MCF 10A (cell line): ENCODE measurements around the gene LIMS2. TPM values are rescaled to one million over a fixed set of nuclear protein-coding genes. Genes with fewer than 3 reads are reported as not detected.

Experiments used
- BruUV-seq: library from RNA; stranded (reverse); fragments of 400-500 nt; replicated peaks from 2 replicates; lab custom pipeline; 2021; lab: Mats Ljungman, UMichigan
- CTCF ChIA-PET: fragments of 300-600 bp; sonication (Branson Sonifier 250); formaldehyde crosslinking; extraction: SDS; loops from one replicate; lab custom pipeline; 2021; ENCODE audit warnings: antibody characterized with exemption, inconsistent platforms; lab: Yijun Ruan, JAX
- POLR2A ChIA-PET: fragments of 300-600, 350-650 bp; sonication (Branson Sonifier 250); formaldehyde crosslinking; extraction: SDS; loops from one replicate; lab custom pipeline; 2020; ENCODE audit warnings: antibody characterized with exemption, inconsistent platforms; lab: Yijun Ruan, JAX
- DNase-seq: peaks from one replicate; pipeline ENCODE4 v3.0.0-alpha.2; 2018; ENCODE audit not compliant: unreplicated experiment
- H3K27ac Mint-ChIP-seq: one replicate; pipeline ENCODE4 v1.8.0; 2022; ENCODE audit warnings: mild to moderate bottlenecking, low read depth, mixed read lengths; ENCODE audit not compliant: unreplicated experiment
- H3K27me3 Mint-ChIP-seq: one replicate; pipeline ENCODE4 v1.8.0; 2022; ENCODE audit warnings: mixed read lengths; ENCODE audit not compliant: insufficient read depth, unreplicated experiment
- H3K36me3 Mint-ChIP-seq: one replicate; pipeline ENCODE4 v1.8.0; 2022; ENCODE audit warnings: mild to moderate bottlenecking, moderate library complexity, mixed read lengths; ENCODE audit not compliant: insufficient read depth, unreplicated experiment
- H3K4me1 Mint-ChIP-seq: one replicate; pipeline ENCODE4 v1.8.0; 2022; ENCODE audit warnings: mixed read lengths; ENCODE audit not compliant: insufficient read depth, unreplicated experiment
- H3K4me3 Mint-ChIP-seq: one replicate; pipeline ENCODE4 v1.8.0; 2022; ENCODE audit warnings: mild to moderate bottlenecking, moderate library complexity, mixed read lengths; ENCODE audit not compliant: unreplicated experiment
- H3K9me3 Mint-ChIP-seq: one replicate; pipeline ENCODE4 v1.8.0; 2022; ENCODE audit warnings: mixed read lengths; ENCODE audit not compliant: unreplicated experiment
- intact Hi-C: fragments of 100-400 bp; cut with micrococcal nuclease; formaldehyde crosslinking; loops from 2 replicates; pipeline ENCODE4 v1.14.1; 2022
- total RNA-seq: library from RNA; stranded (reverse); gene quantifications from 2 replicates; pipeline ENCODE4 v1.2.3, GENCODE V29; 2022
- TF ChIP-seq, protein P1 (sequence below): fragments of 200-600 bp; IDR thresholded peaks from one replicate; pipeline ENCODE4 v1.8.0; 2022; ENCODE audit warnings: antibody characterized with exemption, mild to moderate bottlenecking; ENCODE audit not compliant: unreplicated experiment

Gene LIMS2
- total RNA-seq, 1 experiment from 2014 or later: not detected

DNA sequence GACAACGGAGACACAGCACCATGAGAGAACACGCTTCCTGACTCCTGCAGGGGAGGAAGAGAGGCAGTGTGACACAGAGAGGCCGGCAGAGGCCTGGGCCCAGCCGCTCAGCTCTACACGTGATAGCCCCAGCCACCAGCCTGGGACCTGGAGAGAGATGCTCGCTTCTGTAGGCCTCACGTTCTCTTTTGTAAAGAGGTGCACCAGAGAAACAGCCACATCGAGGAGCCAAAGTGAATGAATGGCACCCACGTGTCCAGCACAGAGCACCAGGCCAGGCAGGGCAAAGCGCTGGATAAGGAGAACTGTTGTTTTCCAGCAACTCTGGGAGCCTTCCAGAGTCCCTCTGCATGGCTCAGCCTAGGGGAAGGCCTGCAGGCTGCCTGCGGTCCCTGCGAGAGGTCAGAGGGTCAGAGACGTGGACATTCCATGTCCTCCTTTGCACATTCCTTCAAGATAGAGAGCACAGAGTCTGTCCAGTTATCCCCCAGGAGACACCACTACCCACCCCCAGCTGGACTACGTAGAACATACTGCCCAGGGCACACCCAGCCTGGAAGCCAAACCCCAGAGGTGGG is 14.2 kb downstream of the LIMS2 start:
- intact Hi-C loops: no loop called here
- no peak overlapping the region for H3K27ac Mint-ChIP-seq
- BruUV-seq: no TSS peak
- no peaks in the 10 kb centered on the region for H3K9me3 Mint-ChIP-seq
- POLR2A ChIA-PET: no interaction called here
- H3K4me1 Mint-ChIP-seq: no peaks in the 10 kb centered on the region
- CTCF ChIA-PET: interaction anchor here (1.8 kb wide), 1 partner anchor 11 kb away, joined by 4 read pairs; no protein-coding TSS in a partner anchor
- H3K4me3 Mint-ChIP-seq: no peak overlapping the region
- DNase-seq: no peak
- no peaks in the 10 kb centered on the region for H3K36me3 Mint-ChIP-seq
- H3K27me3 Mint-ChIP-seq: peaks cover 15% of the 10 kb centered on the region
- TF ChIP-seq, protein P1, sequence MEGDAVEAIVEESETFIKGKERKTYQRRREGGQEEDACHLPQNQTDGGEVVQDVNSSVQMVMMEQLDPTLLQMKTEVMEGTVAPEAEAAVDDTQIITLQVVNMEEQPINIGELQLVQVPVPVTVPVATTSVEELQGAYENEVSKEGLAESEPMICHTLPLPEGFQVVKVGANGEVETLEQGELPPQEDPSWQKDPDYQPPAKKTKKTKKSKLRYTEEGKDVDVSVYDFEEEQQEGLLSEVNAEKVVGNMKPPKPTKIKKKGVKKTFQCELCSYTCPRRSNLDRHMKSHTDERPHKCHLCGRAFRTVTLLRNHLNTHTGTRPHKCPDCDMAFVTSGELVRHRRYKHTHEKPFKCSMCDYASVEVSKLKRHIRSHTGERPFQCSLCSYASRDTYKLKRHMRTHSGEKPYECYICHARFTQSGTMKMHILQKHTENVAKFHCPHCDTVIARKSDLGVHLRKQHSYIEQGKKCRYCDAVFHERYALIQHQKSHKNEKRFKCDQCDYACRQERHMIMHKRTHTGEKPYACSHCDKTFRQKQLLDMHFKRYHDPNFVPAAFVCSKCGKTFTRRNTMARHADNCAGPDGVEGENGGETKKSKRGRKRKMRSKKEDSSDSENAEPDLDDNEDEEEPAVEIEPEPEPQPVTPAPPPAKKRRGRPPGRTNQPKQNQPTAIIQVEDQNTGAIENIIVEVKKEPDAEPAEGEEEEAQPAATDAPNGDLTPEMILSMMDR: no peak

DNA sequence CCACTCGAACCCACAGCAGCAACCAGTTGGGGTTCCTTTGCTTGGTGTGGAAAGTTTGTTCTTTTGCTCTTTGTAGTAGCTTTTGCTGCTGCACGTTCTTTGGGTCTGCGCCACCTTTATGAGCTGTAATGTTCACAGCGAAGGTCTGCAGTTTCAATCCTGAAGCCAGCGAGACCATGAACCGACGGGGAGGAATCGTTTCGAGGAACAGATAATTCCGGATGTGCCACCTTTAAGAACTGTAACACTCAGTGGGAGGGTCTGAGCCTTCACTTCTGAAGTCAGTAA is 15.1 kb downstream of the LIMS2 start:
- Mint-ChIP-seq H3K27me3 (peaks cover 5% of the 10 kb centered on the region), H3K9me3 (no peaks in the 10 kb centered on the region), H3K4me1 (no peaks in the 10 kb centered on the region), H3K4me3 (no peak overlapping the region), H3K27ac (no peak overlapping the region), H3K36me3 (no peaks in the 10 kb centered on the region)
- DNase-seq: no peak
- ChIA-PET CTCF (no interaction called here), POLR2A (interaction anchor here (0.6 kb wide), 1 partner anchor 158 kb away, joined by 3 read pairs; no protein-coding TSS in a partner anchor)
- TF ChIP-seq, protein P1: no peak
- intact Hi-C loops: no loop called here
- BruUV-seq: no TSS peak

DNA sequence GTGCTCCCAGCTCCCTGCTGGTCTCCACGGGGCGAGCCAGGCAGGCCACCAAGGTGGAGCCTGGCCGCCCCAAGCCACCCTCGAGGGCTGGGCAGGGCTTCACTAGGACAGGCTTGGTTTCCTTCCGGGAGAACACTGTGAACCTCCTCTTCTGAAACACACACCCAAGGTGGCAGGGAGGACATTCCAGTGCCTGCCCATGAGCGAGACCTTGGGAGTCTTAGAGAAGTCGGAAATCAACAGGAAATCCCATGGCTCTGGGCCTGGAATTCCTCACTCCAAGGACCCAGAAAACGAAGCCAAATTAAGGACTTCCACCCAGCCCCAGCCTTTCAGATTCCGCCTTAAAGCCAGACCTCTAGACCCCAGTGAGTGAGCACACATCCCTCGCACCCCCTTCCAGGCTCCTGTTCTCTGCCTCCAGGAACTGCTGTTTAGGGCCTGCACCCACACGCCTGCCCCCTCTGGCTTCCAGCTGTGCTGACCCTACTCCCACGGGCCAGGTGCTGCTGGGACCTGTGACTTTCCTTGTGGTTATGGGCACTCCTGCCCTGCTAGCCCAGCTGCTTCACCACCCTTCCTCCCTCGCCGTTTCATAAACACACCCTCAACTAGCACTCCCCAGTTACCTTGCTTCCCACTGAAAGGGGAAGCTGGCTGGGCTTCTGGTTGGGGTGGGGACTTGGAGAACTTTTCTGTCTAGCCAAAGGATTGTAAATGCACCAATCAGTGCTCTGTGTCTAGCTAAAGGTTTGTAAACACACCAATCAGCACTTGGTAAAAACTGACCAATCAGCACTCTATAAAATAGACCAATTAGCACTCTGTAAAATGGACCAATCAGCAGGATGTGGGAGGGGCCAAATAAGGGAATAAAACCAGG is 15.7 kb downstream of the LIMS2 start:
- POLR2A ChIA-PET: interaction anchor here (0.6 kb wide), 1 partner anchor 158 kb away, joined by 3 read pairs; no protein-coding TSS in a partner anchor
- no peaks in the 10 kb centered on the region for H3K4me1 Mint-ChIP-seq
- H3K36me3 Mint-ChIP-seq: no peaks in the 10 kb centered on the region
- TF ChIP-seq, protein P1: no peak
- H3K27me3 Mint-ChIP-seq: no peaks in the 10 kb centered on the region
- H3K4me3 Mint-ChIP-seq: no peak overlapping the region
- intact Hi-C loops: no loop called here
- no peaks in the 10 kb centered on the region for H3K9me3 Mint-ChIP-seq
- DNase-seq: no peak
- CTCF ChIA-PET: no interaction called here
- no TSS peak for BruUV-seq
- H3K27ac Mint-ChIP-seq: no peak overlapping the region

DNA sequence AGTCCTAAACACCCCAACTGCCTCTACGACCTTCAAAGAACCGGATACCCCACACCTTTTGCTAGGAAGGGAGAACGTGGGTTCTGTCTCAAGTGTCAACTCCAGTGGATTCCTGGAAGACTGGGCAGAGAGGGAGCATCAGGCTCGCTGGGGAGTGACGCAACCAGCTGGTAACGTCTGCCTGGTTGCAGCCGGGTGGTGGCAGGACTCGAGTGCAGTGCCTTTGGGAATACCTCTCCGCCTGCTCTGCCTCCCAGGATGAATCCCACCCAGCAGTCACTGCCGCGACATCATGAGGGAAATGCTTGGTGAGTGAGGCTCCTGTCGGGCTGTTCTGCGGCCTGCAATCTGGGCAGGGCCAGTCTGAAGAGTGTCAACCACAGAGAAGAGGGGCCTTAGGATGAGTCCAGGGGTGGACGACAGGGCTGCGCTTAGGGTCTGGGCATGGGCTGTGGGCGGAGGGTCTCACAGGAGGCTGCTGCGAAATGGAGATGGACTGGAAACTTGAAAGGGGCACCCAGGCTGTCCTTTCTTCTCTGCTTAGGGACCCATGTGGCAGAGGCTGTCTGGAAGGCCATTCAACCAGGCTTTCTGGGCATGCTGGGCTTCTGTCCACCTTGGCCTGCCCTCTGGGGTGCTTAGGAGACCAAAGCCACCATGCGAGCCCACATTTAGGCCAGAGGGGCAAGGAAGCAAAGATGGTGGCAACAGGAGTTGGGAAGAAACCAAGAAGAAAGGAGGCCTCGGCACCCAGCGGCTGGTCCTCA is 16.5 kb downstream of the LIMS2 start:
- TF ChIP-seq, protein P1: no peak
- Mint-ChIP-seq H3K27me3 (no peaks in the 10 kb centered on the region), H3K4me3 (no peak overlapping the region), H3K36me3 (no peaks in the 10 kb centered on the region), H3K27ac (no peak overlapping the region), H3K4me1 (no peaks in the 10 kb centered on the region), H3K9me3 (no peaks in the 10 kb centered on the region)
- DNase-seq: no peak
- no TSS peak for BruUV-seq
- intact Hi-C loops: no loop called here
- POLR2A ChIA-PET: no interaction called here
- CTCF ChIA-PET: no interaction called here
